ENCODE data around the gene RNU6-8. TPM values are rescaled to one million over a fixed set of nuclear protein-coding genes. Genes with fewer than 3 reads are reported as not detected.

Gene RNU6-8
- total RNA-seq (not detected), polyA plus RNA-seq (not detected)
- long read RNA-seq, donor 1, partial matches to known transcripts = 0 of 1 reads
- long read RNA-seq, donor 1, other reads (novel, unspliced or antisense) = 0 of 1 reads
- long read RNA-seq, donor 2, partial matches to known transcripts = 0 of 1 reads
- long read RNA-seq, donor 2, other reads (novel, unspliced or antisense) = 0 of 1 reads
- long read RNA-seq, donor 3, partial matches to known transcripts = 0 of 1 reads
- long read RNA-seq, donor 3, other reads (novel, unspliced or antisense) = 0 of 1 reads
- long read RNA-seq, donor 4 = 0 reads
- long read RNA-seq, donor 5, partial matches to known transcripts = 0 of 1 reads
- long read RNA-seq, donor 5, other reads (novel, unspliced or antisense) = 0 of 1 reads

GRCh38 chr14:32202998-32203882 lies at the start of gene RNU6-8:
TSS of gene RNU6-8 (minus strand) at chr14:32203269.
- Histone ChIP-seq H3K27ac (ENCODE audit: low read depth in 1 of 2, low read length in 1 of 2) (peak within 1 kb of the TSS; percentile 89 to 92), H3K4me1 (ENCODE audit: control insufficient read depth in 5 of 5, insufficient read depth in 5 of 5, low read length in 5 of 5) (peaks cover 0 to 12% (median 2%) of the 10 kb centered on the region in 5 donors), H3K9me3 (ENCODE audit: control insufficient read depth in 4 of 4, insufficient read depth in 3 of 4, low read length in 3 of 4) (no peaks in the 10 kb centered on the region), H3K9ac (ENCODE audit: insufficient read depth in 1 of 2, low read length in 2 of 2) (peak within 1 kb of the TSS; percentile 89 to 100), H3K4me3 (peak within 1 kb of the TSS; percentile 84), H3K36me3 (ENCODE audit: control insufficient read depth in 4 of 4, insufficient read depth in 4 of 4, low read length in 4 of 4) (no peaks in the 10 kb centered on the region), H3K27me3 (ENCODE audit: control insufficient read depth in 3 of 3, insufficient read depth in 3 of 3, low read length in 2 of 3) (peaks cover 0 to 2% (median 0%) of the 10 kb centered on the region in 3 donors)
- ATAC-seq (ENCODE audit: insufficient read depth, low FRiP score) (peak; percentile 88), DNase-seq (peak; percentile 95 to 97 (median 97))
- TF ChIP-seq, protein P1, sequence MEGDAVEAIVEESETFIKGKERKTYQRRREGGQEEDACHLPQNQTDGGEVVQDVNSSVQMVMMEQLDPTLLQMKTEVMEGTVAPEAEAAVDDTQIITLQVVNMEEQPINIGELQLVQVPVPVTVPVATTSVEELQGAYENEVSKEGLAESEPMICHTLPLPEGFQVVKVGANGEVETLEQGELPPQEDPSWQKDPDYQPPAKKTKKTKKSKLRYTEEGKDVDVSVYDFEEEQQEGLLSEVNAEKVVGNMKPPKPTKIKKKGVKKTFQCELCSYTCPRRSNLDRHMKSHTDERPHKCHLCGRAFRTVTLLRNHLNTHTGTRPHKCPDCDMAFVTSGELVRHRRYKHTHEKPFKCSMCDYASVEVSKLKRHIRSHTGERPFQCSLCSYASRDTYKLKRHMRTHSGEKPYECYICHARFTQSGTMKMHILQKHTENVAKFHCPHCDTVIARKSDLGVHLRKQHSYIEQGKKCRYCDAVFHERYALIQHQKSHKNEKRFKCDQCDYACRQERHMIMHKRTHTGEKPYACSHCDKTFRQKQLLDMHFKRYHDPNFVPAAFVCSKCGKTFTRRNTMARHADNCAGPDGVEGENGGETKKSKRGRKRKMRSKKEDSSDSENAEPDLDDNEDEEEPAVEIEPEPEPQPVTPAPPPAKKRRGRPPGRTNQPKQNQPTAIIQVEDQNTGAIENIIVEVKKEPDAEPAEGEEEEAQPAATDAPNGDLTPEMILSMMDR (IDR thresholded peaks at IDR 0.05; ENCODE audit: control extremely low read depth, extremely low read depth) = no peak
- 0% methylated on average over 57 of the region's 57 CpGs for WGBS, 2 donors

- DNase-seq (peak; percentile 59 to 85 (median 80)), ATAC-seq (ENCODE audit: insufficient read depth, low FRiP score) (peak; percentile 85)
- no peaks in the 10 kb centered on the region for H3K9me3 ChIP-seq (ENCODE audit: control insufficient read depth in 4 of 4, insufficient read depth in 3 of 4, low read length in 3 of 4)
- no peaks in the 10 kb centered on the region for H3K36me3 ChIP-seq (ENCODE audit: control insufficient read depth in 4 of 4, insufficient read depth in 4 of 4, low read length in 4 of 4)
- peak overlapping the region in 1 of 2 donors; percentile 35 for H3K27ac ChIP-seq (ENCODE audit: low read depth in 1 of 2, low read length in 1 of 2)
- no peak overlapping the region for H3K4me3 ChIP-seq
- H3K4me1 ChIP-seq (ENCODE audit: control insufficient read depth in 5 of 5, insufficient read depth in 5 of 5, low read length in 5 of 5) = peaks cover 0 to 13% (median 4%) of the 10 kb centered on the region in 5 donors
- TF ChIP-seq, protein P1 (IDR thresholded peaks at IDR 0.05; ENCODE audit: control extremely low read depth, extremely low read depth) = peak; percentile 82
- 59 to 62% methylated on average over 3 of the region's 3 CpGs for WGBS, 2 donors
- H3K9ac ChIP-seq (ENCODE audit: insufficient read depth in 1 of 2, low read length in 2 of 2) = no peak overlapping the region
- no peaks in the 10 kb centered on the region for H3K27me3 ChIP-seq (ENCODE audit: control insufficient read depth in 3 of 3, insufficient read depth in 3 of 3, low read length in 2 of 3)
Measured at GRCh38 chr14:32252030-32252670, 49.1 kb upstream of the RNU6-8 start.

DNA sequence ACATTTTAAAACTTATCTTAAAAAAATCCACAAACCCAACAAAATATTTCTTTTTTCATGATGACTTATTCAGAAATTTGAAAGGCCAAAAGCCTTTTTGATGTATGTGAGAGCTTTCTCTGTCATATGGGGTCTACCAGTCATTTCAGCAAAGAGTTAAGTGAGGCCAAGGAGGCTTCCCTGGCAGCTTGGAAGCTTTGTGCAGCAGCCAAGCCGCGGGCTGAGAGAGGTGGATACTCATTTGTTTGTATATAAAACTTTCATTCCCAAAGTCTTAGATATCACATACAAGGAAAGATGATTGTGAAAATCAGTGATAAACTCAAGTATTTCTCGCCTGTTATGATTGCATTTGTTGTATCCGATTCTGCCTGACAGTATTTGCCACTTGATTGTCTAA lies 48.5 kb upstream of the RNU6-8 start:
- WGBS, 2 donors = 58 to 71% methylated on average over 4 of the region's 4 CpGs
- H3K27ac ChIP-seq (ENCODE audit: low read depth in 1 of 2, low read length in 1 of 2) = peak overlapping the region in 1 of 2 donors; percentile 35
- no peak overlapping the region for H3K4me3 ChIP-seq
- no peaks in the 10 kb centered on the region for H3K27me3 ChIP-seq (ENCODE audit: control insufficient read depth in 3 of 3, insufficient read depth in 3 of 3, low read length in 2 of 3)
- H3K36me3 ChIP-seq (ENCODE audit: control insufficient read depth in 4 of 4, insufficient read depth in 4 of 4, low read length in 4 of 4) = no peaks in the 10 kb centered on the region
- DNase-seq (peak in 2 of 3 donors; percentile 7 to 22), ATAC-seq (ENCODE audit: insufficient read depth, low FRiP score) (no peak)
- TF ChIP-seq, protein P1 (IDR thresholded peaks at IDR 0.05; ENCODE audit: control extremely low read depth, extremely low read depth) = no peak
- no peaks in the 10 kb centered on the region for H3K9me3 ChIP-seq (ENCODE audit: control insufficient read depth in 4 of 4, insufficient read depth in 3 of 4, low read length in 3 of 4)
- peaks cover 0 to 13% (median 4%) of the 10 kb centered on the region in 5 donors for H3K4me1 ChIP-seq (ENCODE audit: control insufficient read depth in 5 of 5, insufficient read depth in 5 of 5, low read length in 5 of 5)
- no peak overlapping the region for H3K9ac ChIP-seq (ENCODE audit: insufficient read depth in 1 of 2, low read length in 2 of 2)
